Stimulated activated naive B cell treated with anti-CD40 and anti-IgM and Interleukin-4, amounts not matched to agents 10 μg/mL and 1 μg/mL and 100 μg/mL, for 72 hours (primary cell): ENCODE measurements around the gene CYP51A1.
"Not testable (repeated sequence)": the region's sequence is repeated elsewhere in the genome, so short reads cannot be mapped to it uniquely, and the experiment has no call there.

Experiments used
- ATAC-seq, 2 donors: fragments of 150-1000 bp; cut with Tn5 transposase; replicated peaks; 2 replicates each; pipeline ENCODE4 v1.10.0; 2021; ENCODE audit warnings: moderate library complexity in 1 of 2
- DNase-seq: peaks from one replicate; pipeline ENCODE4 v3.0.0; 2021
- H3K27ac Mint-ChIP-seq: one replicate; pipeline ENCODE4 v1.8.0; 2022; ENCODE audit warnings: mild to moderate bottlenecking, mixed read lengths
- H3K27me3 Mint-ChIP-seq, 2 donors: one replicate each; pipeline ENCODE4 v1.8.0; 2022; ENCODE audit warnings: mixed read lengths in 2 of 2
- H3K36me3 Mint-ChIP-seq, 2 donors: one replicate each; pipeline ENCODE4 v1.8.0; 2022; ENCODE audit warnings: mixed read lengths in 2 of 2, mild to moderate bottlenecking in 1 of 2
- H3K4me1 Mint-ChIP-seq, 2 donors: one replicate each; pipeline ENCODE4 v1.8.0; 2022; ENCODE audit warnings: mixed read lengths in 2 of 2, mild to moderate bottlenecking in 1 of 2
- H3K4me3 Mint-ChIP-seq, 2 donors: one replicate each; pipeline ENCODE4 v1.8.0; 2022; ENCODE audit warnings: mild to moderate bottlenecking in 2 of 2, mixed read lengths in 2 of 2, moderate library complexity in 1 of 2
- H3K9me3 Mint-ChIP-seq, 2 donors: one replicate each; pipeline ENCODE4 v1.8.0; 2022; ENCODE audit warnings: mixed read lengths in 2 of 2, mild to moderate bottlenecking in 1 of 2

Gene CYP51A1

DNA sequence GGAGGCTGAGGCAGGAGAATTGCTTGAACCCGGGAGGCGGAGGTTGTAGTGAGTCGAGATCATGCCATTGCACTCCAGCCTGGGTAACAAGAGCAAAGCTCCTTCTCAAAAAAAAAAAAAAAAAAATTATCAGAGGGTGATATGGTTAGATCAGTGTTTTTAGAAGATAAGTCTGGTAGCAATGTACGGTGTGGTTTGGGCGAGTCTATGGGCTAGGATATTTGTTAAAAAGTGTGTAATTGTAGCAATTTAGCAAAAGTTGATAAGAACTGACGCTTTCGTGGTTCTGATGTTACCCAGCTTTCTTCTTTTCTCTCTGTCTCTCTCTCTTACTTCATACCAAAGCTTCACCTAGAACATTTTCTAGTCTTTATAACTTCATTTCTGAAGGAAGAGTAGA lies 6.9 kb upstream of the CYP51A1 start:
- Mint-ChIP-seq H3K36me3 (peaks cover 2 to 3% of the 10 kb centered on the region in 2 donors), H3K9me3 (peaks cover 0 to 4% of the 10 kb centered on the region in 2 donors)
- no peak for ATAC-seq

DNA sequence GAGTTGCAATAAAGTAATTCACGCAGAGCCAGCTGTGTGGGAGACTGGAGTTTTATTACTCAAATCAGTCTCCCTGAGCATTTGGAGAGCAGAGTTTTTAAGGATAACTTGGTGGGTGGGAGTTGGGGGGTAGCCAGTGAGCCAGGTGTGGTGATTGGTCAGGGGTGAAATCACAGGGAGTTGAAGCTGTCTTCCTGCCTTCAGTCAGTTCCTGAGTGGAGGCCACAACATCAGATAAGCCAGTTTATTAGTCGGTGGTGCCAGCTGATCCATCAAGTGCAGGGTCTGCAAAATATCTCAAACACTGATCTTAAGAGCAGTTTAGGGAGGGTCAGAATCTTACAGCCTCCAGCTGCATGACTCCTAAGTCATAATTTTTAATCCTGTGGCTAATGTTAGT lies 3.3 kb upstream of the CYP51A1 start:
- no peak overlapping the region for H3K27ac Mint-ChIP-seq
- peaks cover 12 to 18% of the 10 kb centered on the region in 2 donors for H3K36me3 Mint-ChIP-seq
- H3K4me3 Mint-ChIP-seq, result no peak overlapping the region
- peaks cover 0 to 8% of the 10 kb centered on the region in 2 donors for H3K9me3 Mint-ChIP-seq
- peaks cover 8 to 16% of the 10 kb centered on the region in 2 donors for H3K4me1 Mint-ChIP-seq
- DNase-seq, result no peak
- ATAC-seq, result no peak
- no peaks in the 10 kb centered on the region for H3K27me3 Mint-ChIP-seq

More for the DNA sequence above, 6.9 kb upstream of the CYP51A1 start:
- no peak overlapping the region for H3K27ac Mint-ChIP-seq
- no peak overlapping the region for H3K4me3 Mint-ChIP-seq
- peaks cover 0 to under 1% of the 10 kb centered on the region in 2 donors for H3K4me1 Mint-ChIP-seq
- no peak for DNase-seq
- no peaks in the 10 kb centered on the region for H3K27me3 Mint-ChIP-seq

DNA sequence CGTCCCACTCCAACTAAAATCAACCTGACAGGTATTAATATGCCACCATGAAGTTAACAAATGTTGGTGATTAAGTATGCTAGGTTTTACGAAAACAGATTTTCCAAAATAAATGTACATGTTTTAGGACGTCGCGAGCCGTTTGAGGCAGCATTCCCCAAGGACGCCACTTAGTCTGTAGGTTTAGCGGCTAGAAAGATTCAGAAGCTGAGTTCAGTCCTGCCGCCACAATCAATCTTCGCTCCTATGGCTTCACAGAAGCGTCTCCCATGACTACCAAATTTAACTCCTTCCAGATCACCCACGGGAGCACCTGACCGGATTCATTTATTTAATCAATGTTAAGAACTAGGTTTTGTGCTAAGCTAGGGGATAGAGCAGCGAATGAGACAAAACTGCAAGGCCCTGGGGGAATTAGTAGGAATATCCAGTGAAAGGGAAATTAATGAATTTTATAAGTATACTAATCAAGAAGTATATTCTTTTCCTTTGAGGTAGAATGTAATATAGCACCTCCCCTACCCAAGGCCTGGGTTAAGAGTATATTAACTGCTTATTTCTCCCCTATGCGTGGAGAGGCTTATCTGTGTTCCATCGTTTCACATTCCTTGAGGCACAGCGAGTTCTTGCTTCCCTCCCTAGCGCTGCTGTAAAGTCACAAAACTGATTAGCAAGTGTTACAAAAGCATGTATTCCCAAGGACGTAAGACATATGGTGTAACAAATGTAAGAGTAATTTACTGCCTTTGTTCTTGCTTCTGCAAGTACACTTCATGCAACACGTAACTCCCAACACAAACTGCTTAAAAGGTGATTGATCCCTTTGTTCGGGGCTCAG lies 994 bp upstream of the CYP51A1 start:
- Mint-ChIP-seq H3K4me1 (peaks cover 17 to 27% of the 10 kb centered on the region in 2 donors), H3K27me3 (no peaks in the 10 kb centered on the region), H3K27ac (peak overlapping the region; percentile 99), H3K36me3 (peaks cover 22 to 28% of the 10 kb centered on the region in 2 donors), H3K4me3 (peak overlapping the region; percentile 94 to 100), H3K9me3 (peaks cover 0 to 8% of the 10 kb centered on the region in 2 donors)
- DNase-seq, result no peak
- peak in 1 of 2 donors; percentile 10 for ATAC-seq

DNA sequence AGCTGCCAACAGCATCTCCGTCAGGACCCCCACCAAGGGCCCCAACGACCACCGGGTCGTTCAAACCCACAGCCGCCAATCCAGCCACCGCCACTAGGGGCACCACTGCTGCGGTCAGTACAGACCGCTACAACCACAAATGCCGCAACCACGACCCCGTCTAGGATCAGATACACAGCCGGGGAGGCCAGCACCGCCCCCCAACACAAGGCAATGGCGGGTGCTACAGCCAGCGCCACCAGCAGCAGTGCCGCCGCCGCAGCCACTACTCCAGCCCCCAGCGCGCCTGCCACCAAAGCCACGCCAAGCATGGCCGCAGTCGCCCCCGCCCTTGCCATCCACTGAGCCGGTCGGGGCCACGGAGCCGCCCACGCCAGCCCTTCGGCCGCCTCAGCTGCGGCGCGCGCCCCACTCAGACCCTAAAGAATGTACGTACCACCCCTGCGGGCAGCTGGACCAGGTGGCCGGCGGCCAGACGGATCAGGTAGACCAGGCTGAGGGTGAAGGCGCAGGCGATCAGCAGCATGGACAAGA lies 473 bp downstream of the CYP51A1 start:
- Mint-ChIP-seq H3K27ac (peak overlapping the region; percentile 99), H3K4me1 (peaks cover 20 to 27% of the 10 kb centered on the region in 2 donors), H3K9me3 (peaks cover 0 to 7% of the 10 kb centered on the region in 2 donors), H3K36me3 (peaks cover 27 to 33% of the 10 kb centered on the region in 2 donors), H3K27me3 (no peaks in the 10 kb centered on the region), H3K4me3 (peak overlapping the region; percentile 94 to 100)
- DNase-seq (peak; percentile 63), ATAC-seq (peak; percentile 47 to 51)

DNA sequence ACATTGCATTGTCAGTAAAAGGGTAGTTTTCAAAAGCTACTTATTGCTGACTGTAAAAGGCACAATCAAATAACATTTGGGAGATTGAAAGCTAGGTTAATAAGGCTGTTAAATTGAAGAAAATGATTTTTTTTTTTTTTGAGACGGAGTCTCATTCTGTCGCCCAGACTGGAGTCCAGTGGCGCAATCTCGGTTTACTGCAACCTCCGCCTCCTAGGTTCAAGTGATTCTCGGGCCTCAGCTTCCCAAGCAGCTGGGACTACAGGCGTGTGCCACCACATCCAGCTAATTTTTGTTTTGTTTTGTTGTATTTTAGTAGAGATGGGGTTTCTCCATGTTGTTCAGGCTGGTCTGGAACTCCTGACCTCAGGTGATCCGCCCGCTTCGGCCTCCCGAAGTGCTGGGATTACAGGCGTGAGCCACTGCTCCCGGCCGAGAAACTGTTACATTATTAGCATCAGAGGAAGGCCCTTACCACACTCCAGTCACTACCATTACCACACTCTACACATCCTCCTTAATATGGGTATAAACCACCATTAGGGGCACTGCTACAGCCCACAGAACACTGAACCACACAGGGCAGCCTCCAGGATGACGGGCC lies 1.0 kb downstream of the CYP51A1 start:
- Mint-ChIP-seq H3K9me3 (peaks cover 0 to 4% of the 10 kb centered on the region in 2 donors), H3K4me1 (peaks cover 20 to 27% of the 10 kb centered on the region in 2 donors), H3K36me3 (peaks cover 27 to 33% of the 10 kb centered on the region in 2 donors), H3K4me3 (peak overlapping the region; percentile 94 to 100), H3K27ac (peak overlapping the region; percentile 99), H3K27me3 (no peaks in the 10 kb centered on the region)
- ATAC-seq, result peak; percentile 23 to 28
- DNase-seq, result no peak

DNA sequence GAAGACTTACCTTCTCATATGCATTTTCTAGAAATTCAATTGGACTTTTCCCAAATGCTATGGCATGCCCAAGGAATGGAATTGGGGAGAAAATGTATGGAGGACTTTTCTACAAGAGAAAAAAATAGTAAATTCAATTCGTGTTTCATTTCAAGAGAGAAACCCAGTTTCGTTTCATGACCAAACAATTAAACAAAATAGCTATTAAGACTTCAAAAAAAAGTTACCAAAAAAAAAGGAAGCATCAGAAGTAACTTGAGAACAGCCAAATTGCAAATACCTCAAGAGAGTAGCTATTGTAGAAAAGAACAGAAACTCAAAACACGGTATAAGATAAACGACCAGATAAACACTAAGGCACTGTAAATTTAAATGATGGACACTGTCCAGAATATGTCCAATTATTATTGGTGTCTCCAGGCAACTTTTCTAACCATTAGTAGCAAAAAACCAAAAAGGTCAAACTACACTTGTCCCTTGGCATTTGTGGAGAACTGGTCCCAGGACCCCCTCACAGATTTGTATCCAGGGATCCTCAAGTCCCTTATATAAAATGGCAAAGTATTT lies 2.4 kb downstream of the CYP51A1 start:
- ATAC-seq (no peak), DNase-seq (no peak)
- Mint-ChIP-seq H3K4me1 (peaks cover 20 to 27% of the 10 kb centered on the region in 2 donors), H3K9me3 (peaks cover 0 to 4% of the 10 kb centered on the region in 2 donors), H3K27ac (no peak overlapping the region), H3K4me3 (peak overlapping the region; percentile 29 to 48), H3K27me3 (no peaks in the 10 kb centered on the region), H3K36me3 (peaks cover 31 to 36% of the 10 kb centered on the region in 2 donors)

DNA sequence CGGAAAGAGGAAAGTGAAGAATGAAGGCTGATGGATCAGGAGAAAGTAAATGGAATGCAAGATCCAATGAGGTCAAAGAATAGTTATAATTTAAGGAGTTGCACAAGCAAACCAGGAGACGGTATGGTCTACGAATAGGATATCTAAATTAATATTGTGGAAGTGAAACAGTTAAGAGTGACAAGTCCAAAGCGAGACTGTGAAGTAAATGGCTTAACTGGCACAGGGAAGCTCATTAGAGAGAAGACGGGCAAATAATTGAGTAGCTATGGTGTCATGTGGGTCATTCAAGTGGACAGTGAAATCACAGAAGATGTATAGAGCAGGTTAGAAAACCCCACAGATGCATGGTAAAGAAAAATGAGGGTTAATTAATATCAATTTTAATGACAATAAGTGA lies 3.2 kb downstream of the CYP51A1 start:
- Mint-ChIP-seq H3K4me3 (peak overlapping the region; percentile 31 to 41), H3K27ac (no peak overlapping the region), H3K9me3 (peaks cover 0 to 4% of the 10 kb centered on the region in 2 donors), H3K4me1 (peaks cover 19 to 26% of the 10 kb centered on the region in 2 donors), H3K27me3 (no peaks in the 10 kb centered on the region), H3K36me3 (peaks cover 37 to 42% of the 10 kb centered on the region in 2 donors)
- DNase-seq (no peak), ATAC-seq (no peak)

DNA sequence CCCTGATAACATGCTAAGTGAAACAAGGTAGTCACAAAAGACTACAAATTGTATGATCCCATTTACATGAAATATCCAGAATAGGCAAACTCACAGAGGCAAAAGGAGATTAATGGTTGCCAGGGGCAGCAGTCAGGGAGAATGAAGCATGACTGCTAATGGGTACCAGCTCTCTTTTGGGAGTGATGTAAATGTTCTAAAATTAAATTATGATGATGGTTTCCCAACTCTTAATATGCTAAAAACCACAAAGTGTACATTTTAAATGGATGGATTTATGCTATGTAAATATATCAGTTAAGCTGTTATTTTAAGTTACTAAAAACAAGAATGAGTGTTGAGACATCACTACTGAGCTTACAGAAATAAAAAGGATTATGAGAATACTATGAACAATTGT lies 12.6 kb downstream of the CYP51A1 start:
- Mint-ChIP-seq H3K27ac (no peak overlapping the region), H3K9me3 (no peaks in the 10 kb centered on the region), H3K27me3 (no peaks in the 10 kb centered on the region), H3K4me1 (peaks cover 7 to 14% of the 10 kb centered on the region in 2 donors), H3K36me3 (peaks cover 61 to 71% of the 10 kb centered on the region in 2 donors), H3K4me3 (no peak overlapping the region)
- DNase-seq (no peak), ATAC-seq (no peak)

DNA sequence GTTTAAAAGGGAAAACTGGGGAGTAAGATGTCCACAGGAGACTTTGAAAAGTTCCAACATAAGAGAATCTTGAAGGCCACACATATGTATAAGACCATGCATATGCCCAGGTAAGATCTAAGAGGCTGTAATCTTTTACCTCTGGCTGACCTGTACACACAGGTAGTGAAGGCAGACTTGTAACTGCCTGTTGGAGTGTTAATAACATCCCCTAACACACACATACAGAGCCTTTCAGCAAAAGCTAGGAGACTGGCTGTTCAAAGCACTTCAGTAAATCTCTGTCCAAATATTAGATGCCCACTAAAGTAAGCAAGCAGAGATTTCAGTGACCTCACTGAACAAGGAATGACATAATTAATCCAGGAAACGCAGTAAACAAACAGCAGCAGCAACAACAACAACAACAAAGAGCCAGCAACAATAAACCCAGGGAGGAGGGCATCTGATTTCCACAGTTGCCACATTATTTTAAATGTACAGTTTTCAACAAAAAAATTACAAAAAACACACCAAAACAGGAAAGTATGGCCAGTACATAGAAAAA lies 15.0 kb downstream of the CYP51A1 start:
- DNase-seq (no peak), ATAC-seq (no peak)
- H3K4me1 Mint-ChIP-seq, result peaks cover 3 to 23% of the 10 kb centered on the region in 2 donors
- no peak overlapping the region for H3K27ac Mint-ChIP-seq
- H3K27me3 Mint-ChIP-seq, result no peaks in the 10 kb centered on the region
- peaks cover 60 to 69% of the 10 kb centered on the region in 2 donors for H3K36me3 Mint-ChIP-seq
- H3K9me3 Mint-ChIP-seq, result no peaks in the 10 kb centered on the region
- H3K4me3 Mint-ChIP-seq, result no peak overlapping the region

DNA sequence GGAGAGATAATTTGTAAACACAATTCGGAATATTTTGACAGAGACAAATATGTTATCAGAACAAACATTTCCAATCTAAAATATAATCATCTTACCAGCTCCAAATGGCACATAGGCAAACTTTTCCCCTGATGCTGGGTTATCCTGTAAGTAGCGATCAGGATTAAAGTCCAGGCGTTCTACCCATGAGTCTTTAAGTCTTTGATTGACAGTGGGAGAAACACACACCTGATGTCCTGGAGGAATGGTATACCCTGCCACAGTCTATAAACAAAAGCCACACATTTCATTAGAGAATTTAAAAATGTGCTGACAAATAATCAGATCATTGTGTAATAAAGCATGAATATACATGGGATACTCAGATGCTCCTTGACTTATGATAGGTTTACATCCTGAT lies 17.3 kb downstream of the CYP51A1 start:
- Mint-ChIP-seq H3K27me3 (no peaks in the 10 kb centered on the region), H3K27ac (no peak overlapping the region), H3K9me3 (no peaks in the 10 kb centered on the region), H3K4me3 (no peak overlapping the region), H3K36me3 (peaks cover 54 to 64% of the 10 kb centered on the region in 2 donors), H3K4me1 (peaks cover 3 to 26% of the 10 kb centered on the region in 2 donors)
- no peak for ATAC-seq
- DNase-seq, result no peak

DNA sequence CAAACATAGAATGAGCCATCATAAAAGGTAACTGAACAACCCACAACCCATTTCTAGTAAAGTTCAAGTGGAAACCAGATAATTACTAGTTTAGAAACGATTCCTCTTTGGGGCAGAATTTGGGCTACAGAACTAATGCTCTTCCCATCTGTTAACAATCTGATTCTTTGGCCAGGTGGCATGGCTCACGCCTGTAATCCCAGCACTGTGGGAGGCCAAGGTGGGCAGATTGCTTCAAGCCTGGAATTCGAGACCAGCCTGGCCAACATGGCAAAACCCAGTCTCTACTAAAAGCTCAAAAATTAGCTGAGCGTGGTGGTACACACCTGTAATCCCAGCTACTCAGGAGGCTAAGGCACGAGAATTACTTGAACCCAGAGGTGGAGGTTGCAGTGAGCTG lies 18.5 kb downstream of the CYP51A1 start:
- DNase-seq, result no peak
- no peak for ATAC-seq
- H3K27ac Mint-ChIP-seq, result peak overlapping the region; percentile 20
- no peaks in the 10 kb centered on the region for H3K27me3 Mint-ChIP-seq
- H3K4me3 Mint-ChIP-seq, result no peak overlapping the region
- peaks cover 3 to 25% of the 10 kb centered on the region in 2 donors for H3K4me1 Mint-ChIP-seq
- H3K36me3 Mint-ChIP-seq, result peaks cover 46 to 53% of the 10 kb centered on the region in 2 donors
- H3K9me3 Mint-ChIP-seq, result no peaks in the 10 kb centered on the region

DNA sequence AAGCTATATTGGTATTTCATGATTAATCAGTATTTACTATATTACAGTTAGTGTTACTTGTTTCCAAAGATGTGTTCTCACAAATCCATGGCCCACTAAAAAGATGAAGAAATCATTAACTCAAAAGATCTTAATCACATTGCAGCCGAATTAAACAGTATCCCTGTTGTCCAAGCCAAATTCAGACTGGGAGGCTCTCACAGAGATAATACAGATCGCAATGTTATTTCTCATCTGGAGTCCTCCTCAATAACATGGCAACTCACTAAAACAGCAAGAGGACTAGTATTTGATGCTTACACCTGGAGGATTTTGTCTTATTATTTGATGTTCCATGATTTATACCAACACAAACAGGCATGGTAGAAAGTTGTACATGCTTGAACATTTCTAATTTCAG lies 23.4 kb downstream of the CYP51A1 start:
- H3K9me3 Mint-ChIP-seq, result no peaks in the 10 kb centered on the region

DNA sequence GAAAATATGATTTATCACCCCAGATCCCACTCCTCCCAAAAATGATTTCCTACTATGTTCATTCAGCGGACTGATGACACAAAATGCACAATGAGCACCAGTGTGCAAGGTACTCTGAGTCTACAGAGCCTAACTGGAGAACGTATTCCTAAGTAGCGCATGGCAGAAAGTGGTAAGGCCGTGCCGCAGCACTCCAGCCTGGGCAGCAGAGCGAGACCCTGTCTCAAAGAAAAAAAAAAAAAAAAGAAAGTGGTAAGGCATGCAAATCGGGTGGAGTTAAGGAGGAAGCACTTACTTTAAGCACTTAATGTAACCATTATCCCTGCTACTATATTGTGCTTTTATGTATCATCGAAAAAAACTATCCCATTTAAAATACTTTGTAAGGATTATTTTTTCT lies 25.5 kb downstream of the CYP51A1 start:
- Mint-ChIP-seq H3K27ac (no peak overlapping the region), H3K4me3 (no peak overlapping the region), H3K4me1 (no peaks in the 10 kb centered on the region), H3K27me3 (no peaks in the 10 kb centered on the region), H3K9me3 (no peaks in the 10 kb centered on the region), H3K36me3 (peaks cover 20 to 41% of the 10 kb centered on the region in 2 donors)
- no peak for ATAC-seq
- no peak for DNase-seq

More for the DNA sequence above, 23.4 kb downstream of the CYP51A1 start:
- no peak for ATAC-seq
- H3K27me3 Mint-ChIP-seq, result no peaks in the 10 kb centered on the region
- H3K36me3 Mint-ChIP-seq, result peaks cover 30 to 47% of the 10 kb centered on the region in 2 donors
- H3K4me1 Mint-ChIP-seq, result peaks cover 0 to 8% of the 10 kb centered on the region in 2 donors
- no peak overlapping the region for H3K4me3 Mint-ChIP-seq
- DNase-seq, result no peak
- peak overlapping the region; percentile 14 for H3K27ac Mint-ChIP-seq

DNA sequence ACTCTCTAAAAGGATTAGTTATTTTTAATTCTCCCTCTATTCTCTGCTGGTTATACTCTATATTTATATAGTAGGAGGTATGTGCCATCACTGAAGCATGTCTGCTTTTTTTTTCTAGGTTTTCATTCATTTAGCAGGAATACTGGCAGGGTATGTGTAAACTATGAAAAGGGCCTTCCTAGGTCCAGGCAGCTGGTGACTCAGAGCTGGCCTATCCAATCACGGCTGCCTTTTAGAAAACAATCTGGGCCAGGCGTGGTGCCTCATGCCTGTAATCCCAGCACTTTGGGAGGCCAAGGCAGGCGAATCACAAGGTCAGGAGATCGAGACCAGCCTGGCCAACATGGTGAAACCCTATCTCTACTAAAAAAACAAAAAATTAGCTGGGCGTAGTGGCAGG lies 31.4 kb downstream of the CYP51A1 start:
- not testable (repeated sequence) for ATAC-seq, H3K27ac Mint-ChIP-seq, H3K4me1 Mint-ChIP-seq, DNase-seq, H3K27me3 Mint-ChIP-seq, H3K9me3 Mint-ChIP-seq, H3K4me3 Mint-ChIP-seq
- peaks cover 24 to 40% of the 10 kb centered on the region in 2 donors for H3K36me3 Mint-ChIP-seq
